SJSA1 (cell line): ENCODE results near the gene DLG2. TPM values are rescaled to one million over a fixed set of nuclear protein-coding genes. Genes with fewer than 3 reads are reported as not detected.
"Not testable (repeated sequence)": the region's sequence is repeated elsewhere in the genome, so short reads cannot be mapped to it uniquely, and the experiment has no call there.

ENCODE experiments used
- DNase-seq, 2 experiments: peaks; one replicate each; pipeline ENCODE4 v3.0.0-alpha.2; 2015 to 2020; ENCODE audit warnings: low spot score in 2 of 2, low read depth in 1 of 2
- H3K27ac ChIP-seq: fragments of 250-450 bp; sonication (Bioruptor Pico); 2 replicates; pipeline ENCODE4 v1.5.1; 2020; ENCODE audit warnings: mild to moderate bottlenecking, moderate library complexity
- H3K27me3 ChIP-seq: fragments of 250-450 bp; sonication (Bioruptor Pico); replicated peaks from 2 replicates; pipeline ENCODE4 v1.5.1; 2020; ENCODE audit warnings: mild to moderate bottlenecking, moderate library complexity
- H3K36me3 ChIP-seq: fragments of 250-450 bp; sonication (Bioruptor Pico); 2 replicates; pipeline ENCODE4 v1.5.1; 2020; ENCODE audit warnings: mild to moderate bottlenecking
- H3K4me1 ChIP-seq: fragments of 250-450 bp; sonication (Bioruptor Pico); replicated peaks from 2 replicates; pipeline ENCODE4 v1.6.1; 2021; ENCODE audit warnings: mild to moderate bottlenecking
- H3K4me3 ChIP-seq: fragments of 250-450 bp; sonication (Bioruptor Pico); 2 replicates; pipeline ENCODE4 v1.5.1; 2020; ENCODE audit warnings: mild to moderate bottlenecking
- H3K9me3 ChIP-seq: fragments of 250-450 bp; sonication (Bioruptor Pico); replicated peaks from 2 replicates; pipeline ENCODE4 v1.5.1; 2020; ENCODE audit warnings: mild to moderate bottlenecking
- total RNA-seq: library from RNA; depleted of rRNA; stranded (reverse); fragments of >200 nt; shearing (Covaris generic); gene quantifications from 2 replicates; pipeline ENCODE4 v1.2.3, GENCODE V29; 2014

Gene DLG2
- total RNA-seq, 1 experiment from 2014 or later, result 0.13 TPM

- Histone ChIP-seq H3K9me3 (no peaks in the 10 kb centered on the region), H3K27ac (no peak overlapping the region), H3K27me3 (no peaks in the 10 kb centered on the region), H3K36me3 (no peaks in the 10 kb centered on the region), H3K4me3 (no peak overlapping the region), H3K4me1 (no peaks in the 10 kb centered on the region)
- no peak for DNase-seq
These were observed 2025.1 kb downstream of the DLG2 start for GRCh38 chr11:83601914-83602527.

- H3K4me1 ChIP-seq, result no peaks in the 10 kb centered on the region
- no peaks in the 10 kb centered on the region for H3K36me3 ChIP-seq
- H3K27ac ChIP-seq, result no peak overlapping the region
- H3K4me3 ChIP-seq, result no peak overlapping the region
- H3K9me3 ChIP-seq, result no peaks in the 10 kb centered on the region
- no peaks in the 10 kb centered on the region for H3K27me3 ChIP-seq
- no peak for DNase-seq
These were observed 2025.8 kb downstream of the DLG2 start for GRCh38 chr11:83601201-83601913.

- Histone ChIP-seq H3K4me1 (no peaks in the 10 kb centered on the region), H3K27ac (no peak overlapping the region)
- no peak for DNase-seq
These were observed 2026.5 kb downstream of the DLG2 start for GRCh38 chr11:83600661-83601060.

GRCh38 chr11:83599066-83599465 lies 2028.1 kb downstream of the DLG2 start:
- Histone ChIP-seq H3K27ac (no peak overlapping the region), H3K4me3 (no peak overlapping the region), H3K4me1 (no peaks in the 10 kb centered on the region), H3K27me3 (no peaks in the 10 kb centered on the region), H3K9me3 (no peaks in the 10 kb centered on the region), H3K36me3 (no peaks in the 10 kb centered on the region)
- DNase-seq, result no peak

More at GRCh38 chr11:83600661-83601060, 2026.5 kb downstream of the DLG2 start:
- Histone ChIP-seq H3K27me3 (no peaks in the 10 kb centered on the region), H3K36me3 (no peaks in the 10 kb centered on the region), H3K4me3 (no peak overlapping the region), H3K9me3 (no peaks in the 10 kb centered on the region)

- not testable (repeated sequence) for H3K36me3 ChIP-seq, H3K4me1 ChIP-seq, H3K4me3 ChIP-seq, H3K9me3 ChIP-seq, H3K27me3 ChIP-seq, DNase-seq, H3K27ac ChIP-seq
These were observed 2039.3 kb downstream of the DLG2 start for GRCh38 chr11:83587797-83588196.

- Histone ChIP-seq H3K27ac (no peak overlapping the region), H3K36me3 (no peaks in the 10 kb centered on the region), H3K27me3 (no peaks in the 10 kb centered on the region), H3K4me1 (0 out of 2 replicates have a peak, but pooled peaks cover 3% of the 10 kb centered on the region), H3K4me3 (no peak overlapping the region), H3K9me3 (no peaks in the 10 kb centered on the region)
- peak in 1 of 2 experiments; percentile 15 for DNase-seq
These were observed 2043.3 kb downstream of the DLG2 start for GRCh38 chr11:83583757-83584366.

GRCh38 chr11:83574519-83574918 lies 2052.6 kb downstream of the DLG2 start:
- H3K36me3 ChIP-seq, result no peaks in the 10 kb centered on the region
- H3K27me3 ChIP-seq, result no peaks in the 10 kb centered on the region
- DNase-seq, result no peak
- no peaks in the 10 kb centered on the region for H3K9me3 ChIP-seq
- H3K4me1 ChIP-seq, result no peaks in the 10 kb centered on the region
- H3K27ac ChIP-seq, result no peak overlapping the region
- H3K4me3 ChIP-seq, result no peak overlapping the region

- Histone ChIP-seq H3K9me3 (no peaks in the 10 kb centered on the region), H3K36me3 (no peaks in the 10 kb centered on the region), H3K27me3 (no peaks in the 10 kb centered on the region), H3K27ac (no peak overlapping the region), H3K4me3 (no peak overlapping the region), H3K4me1 (no peaks in the 10 kb centered on the region)
- no peak for DNase-seq
These were observed 2054.3 kb downstream of the DLG2 start for GRCh38 chr11:83572581-83573496.

GRCh38 chr11:83571302-83571701 lies 2055.8 kb downstream of the DLG2 start:
- Histone ChIP-seq H3K4me3 (no peak overlapping the region), H3K36me3 (no peaks in the 10 kb centered on the region), H3K9me3 (no peaks in the 10 kb centered on the region), H3K4me1 (peaks cover 10% of the 10 kb centered on the region), H3K27me3 (no peaks in the 10 kb centered on the region), H3K27ac (no peak overlapping the region)
- DNase-seq, result no peak

- no peaks in the 10 kb centered on the region for H3K36me3 ChIP-seq
- H3K9me3 ChIP-seq, result no peaks in the 10 kb centered on the region
- H3K27ac ChIP-seq, result no peak overlapping the region
- no peak overlapping the region for H3K4me3 ChIP-seq
- no peak for DNase-seq
- no peaks in the 10 kb centered on the region for H3K27me3 ChIP-seq
- peaks cover 10% of the 10 kb centered on the region for H3K4me1 ChIP-seq
These were observed 2057.9 kb downstream of the DLG2 start for GRCh38 chr11:83569134-83569805.

- DNase-seq, result no peak
- Histone ChIP-seq H3K4me3 (no peak overlapping the region), H3K27me3 (no peaks in the 10 kb centered on the region), H3K36me3 (no peaks in the 10 kb centered on the region), H3K27ac (no peak overlapping the region), H3K4me1 (peaks cover 10% of the 10 kb centered on the region), H3K9me3 (no peaks in the 10 kb centered on the region)
These were observed 2058.6 kb downstream of the DLG2 start for GRCh38 chr11:83568516-83568915.

GRCh38 chr11:83566950-83567349 lies 2060.2 kb downstream of the DLG2 start:
- peak in 1 of 2 experiments; percentile 35 for DNase-seq
- no peaks in the 10 kb centered on the region for H3K36me3 ChIP-seq
- H3K27ac ChIP-seq, result no peak overlapping the region
- no peak overlapping the region for H3K4me3 ChIP-seq
- no peaks in the 10 kb centered on the region for H3K27me3 ChIP-seq
- H3K4me1 ChIP-seq, result peaks cover 10% of the 10 kb centered on the region
- no peaks in the 10 kb centered on the region for H3K9me3 ChIP-seq

GRCh38 chr11:83564870-83565269 lies 2062.3 kb downstream of the DLG2 start:
- DNase-seq, result no peak
- Histone ChIP-seq H3K4me1 (peaks cover 10% of the 10 kb centered on the region), H3K36me3 (no peaks in the 10 kb centered on the region), H3K4me3 (no peak overlapping the region), H3K27ac (no peak overlapping the region), H3K9me3 (no peaks in the 10 kb centered on the region), H3K27me3 (no peaks in the 10 kb centered on the region)
